Tibial nerve (tissue), 4 donors: ENCODE measurements around the gene MPV17L.

Source experiments
- EP300 ChIP-seq, 2 donors: sonication (generic); formaldehyde crosslinking; IDR thresholded peaks; one replicate each; pipeline ENCODE4 v1.6.1; 2017; ENCODE audit warnings: antibody characterized with exemption in 2 of 2, mild to moderate bottlenecking in 1 of 2
- POLR2A ChIP-seq, 2 donors: fragments of 450-650 bp; IDR thresholded peaks; one replicate each; pipeline ENCODE4 v1.6.1; 2017; ENCODE audit warnings: antibody characterized with exemption in 2 of 2, mild to moderate bottlenecking in 2 of 2, moderate library complexity in 2 of 2
- TF ChIP-seq, protein P1 (sequence below), 5 experiments: fragments of 200-600 bp in 3 of 5; fragments of 450-650 bp in 2 of 5; sonication (generic) in 3 of 5; IDR thresholded peaks; one replicate each; pipeline ENCODE4 v1.5.1; 2016 to 2019; ENCODE audit warnings: antibody characterized with exemption in 5 of 5, mild to moderate bottlenecking in 3 of 5, moderate library complexity in 2 of 5

- TF ChIP-seq, protein P1, sequence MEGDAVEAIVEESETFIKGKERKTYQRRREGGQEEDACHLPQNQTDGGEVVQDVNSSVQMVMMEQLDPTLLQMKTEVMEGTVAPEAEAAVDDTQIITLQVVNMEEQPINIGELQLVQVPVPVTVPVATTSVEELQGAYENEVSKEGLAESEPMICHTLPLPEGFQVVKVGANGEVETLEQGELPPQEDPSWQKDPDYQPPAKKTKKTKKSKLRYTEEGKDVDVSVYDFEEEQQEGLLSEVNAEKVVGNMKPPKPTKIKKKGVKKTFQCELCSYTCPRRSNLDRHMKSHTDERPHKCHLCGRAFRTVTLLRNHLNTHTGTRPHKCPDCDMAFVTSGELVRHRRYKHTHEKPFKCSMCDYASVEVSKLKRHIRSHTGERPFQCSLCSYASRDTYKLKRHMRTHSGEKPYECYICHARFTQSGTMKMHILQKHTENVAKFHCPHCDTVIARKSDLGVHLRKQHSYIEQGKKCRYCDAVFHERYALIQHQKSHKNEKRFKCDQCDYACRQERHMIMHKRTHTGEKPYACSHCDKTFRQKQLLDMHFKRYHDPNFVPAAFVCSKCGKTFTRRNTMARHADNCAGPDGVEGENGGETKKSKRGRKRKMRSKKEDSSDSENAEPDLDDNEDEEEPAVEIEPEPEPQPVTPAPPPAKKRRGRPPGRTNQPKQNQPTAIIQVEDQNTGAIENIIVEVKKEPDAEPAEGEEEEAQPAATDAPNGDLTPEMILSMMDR (IDR thresholded peaks at IDR 0.05) = no peak
- TF ChIP-seq POLR2A (IDR thresholded peaks at IDR 0.05) (no peak), EP300 (IDR thresholded peaks at IDR 0.05) (no peak)
Measured at GRCh38 chr16:15439102-15439501, 43.5 kb downstream of the MPV17L start.
